HG02588 (cell line): Measurements from ENCODE around the gene SMPX.
"Not testable (repeated sequence)": the region's sequence is repeated elsewhere in the genome, so short reads cannot be mapped to it uniquely, and the experiment has no call there.

Source experiments
- ATAC-seq: cut with Tn5 transposase; IDR thresholded peaks from one replicate; pipeline ENCODE4 v1.9.1; 2021; ENCODE audit warnings: mild to moderate bottlenecking, moderate library complexity; ENCODE audit not compliant: unreplicated experiment

SMPX gene

DNA sequence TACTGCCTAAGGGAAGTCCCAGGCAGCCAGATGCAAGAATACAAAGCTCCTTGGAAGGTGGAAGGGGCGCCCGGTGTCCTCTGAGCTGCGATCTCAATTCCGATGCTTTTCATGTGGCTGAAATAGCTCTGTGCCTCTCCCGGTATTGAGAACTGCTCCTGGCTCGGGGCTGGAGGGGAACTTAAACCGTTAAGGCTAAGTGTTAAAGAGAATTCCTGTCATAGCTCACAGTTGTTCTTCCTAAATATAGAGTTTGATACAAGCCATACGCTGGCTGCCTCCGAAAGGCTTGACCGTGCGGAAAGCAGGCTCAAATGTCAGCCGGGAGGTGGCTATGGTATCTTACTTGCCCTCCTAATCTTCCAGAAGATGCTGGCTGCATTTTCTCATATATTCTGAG is at the start of gene SMPX:
Gene SMPX (minus strand): TSS at position 157 of the 400 bp plus-strand sequence. CDS start 3,826 bp downstream, outside the sequence.
- ATAC-seq: no peak

DNA sequence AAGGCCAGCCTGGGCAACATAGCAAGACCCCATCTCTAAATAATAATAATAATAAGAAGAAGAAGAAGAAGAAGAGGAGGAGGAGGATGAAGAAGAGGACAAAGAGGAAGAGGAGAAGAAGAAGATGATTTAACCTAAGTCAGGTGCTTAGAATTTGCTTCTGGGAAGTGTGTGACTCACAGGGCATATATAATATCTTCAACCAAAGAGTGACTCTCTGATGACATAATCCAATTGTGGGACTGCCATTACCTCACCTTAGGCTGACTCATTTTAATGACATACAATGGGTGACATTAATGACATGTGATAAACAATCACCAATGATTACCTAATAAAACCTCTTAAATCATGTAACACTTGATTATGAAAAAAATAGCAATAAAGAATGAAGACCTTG is 48.8 kb upstream of the SMPX start:
- no peak for ATAC-seq

GRCh38 chrX:21802839-21803238 is 44.9 kb upstream of the SMPX start:
- no peak for ATAC-seq

- no peak for ATAC-seq
Observed at GRCh38 chrX:21802054-21802670, 44.2 kb upstream of the SMPX start.

GRCh38 chrX:21800344-21800770 is 42.4 kb upstream of the SMPX start:
- peak; percentile 52 for ATAC-seq

DNA sequence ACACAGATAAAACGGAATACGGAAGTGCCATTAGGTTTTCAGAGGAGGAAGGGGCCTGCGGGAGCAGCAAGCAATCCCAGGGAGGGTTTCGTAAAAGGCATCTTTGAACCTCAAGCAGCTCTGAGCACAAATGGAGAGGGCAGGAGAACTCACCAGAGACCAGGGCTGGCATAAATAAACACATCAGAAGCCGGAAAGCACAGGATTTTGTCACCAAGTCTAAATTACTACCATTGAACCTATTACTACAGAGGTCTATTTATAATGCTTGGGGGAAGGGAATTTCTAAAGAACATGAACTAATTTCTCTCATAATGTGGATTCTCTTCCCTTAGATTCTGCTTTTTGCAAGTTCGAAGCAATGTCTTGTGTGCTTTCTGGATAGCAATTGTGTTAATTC is 41.9 kb upstream of the SMPX start:
- no peak for ATAC-seq

- ATAC-seq: peak; percentile 77
Observed at GRCh38 chrX:21798677-21799219, 40.8 kb upstream of the SMPX start.

GRCh38 chrX:21781976-21782375 is 24.1 kb upstream of the SMPX start:
- no peak for ATAC-seq

- ATAC-seq: no peak
Observed at GRCh38 chrX:21781525-21781924, 23.6 kb upstream of the SMPX start.

DNA sequence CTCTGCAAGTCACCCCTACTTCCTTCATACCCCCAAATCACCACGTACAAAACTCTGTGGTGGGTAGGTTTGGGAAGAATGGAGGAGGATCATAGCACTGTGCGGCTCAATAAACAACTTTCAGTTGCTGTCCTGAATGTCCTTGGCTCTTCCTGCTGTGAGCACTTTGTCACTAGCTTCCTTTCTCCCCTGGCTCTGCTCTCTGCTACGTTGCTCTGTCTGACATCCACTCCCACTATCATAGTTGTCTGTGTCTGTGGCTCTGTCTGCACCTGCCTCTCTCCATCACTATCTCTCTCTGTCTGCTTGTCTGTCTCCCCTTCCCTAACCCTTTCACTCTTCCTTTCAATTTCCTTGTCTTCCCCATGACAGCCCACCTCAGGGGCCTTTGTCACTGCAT is 21.2 kb upstream of the SMPX start:
- ATAC-seq: no peak

- no peak for ATAC-seq
Observed at GRCh38 chrX:21778236-21778635, 20.3 kb upstream of the SMPX start.

- ATAC-seq: not testable (repeated sequence)
Observed at GRCh38 chrX:21775128-21775527, 17.2 kb upstream of the SMPX start.

DNA sequence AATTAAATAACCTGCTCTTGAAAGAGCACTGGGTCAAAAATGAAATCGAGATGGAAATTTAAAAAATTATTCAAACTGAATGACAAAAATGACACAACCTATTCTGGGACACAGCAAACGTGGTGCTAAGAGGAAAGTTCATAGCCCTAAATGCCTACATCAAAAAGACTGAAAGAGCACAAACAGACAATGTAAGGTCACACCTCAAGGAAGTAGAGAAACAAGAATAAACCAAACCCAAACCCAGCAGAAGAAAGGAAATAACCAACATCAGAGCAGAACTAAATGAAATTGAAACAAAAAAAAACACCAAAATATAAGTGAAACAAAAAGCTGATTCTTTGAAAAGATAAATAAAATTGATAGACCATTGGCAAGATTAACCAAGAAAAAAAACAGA is 15.1 kb upstream of the SMPX start:
- ATAC-seq: not testable (repeated sequence)

DNA sequence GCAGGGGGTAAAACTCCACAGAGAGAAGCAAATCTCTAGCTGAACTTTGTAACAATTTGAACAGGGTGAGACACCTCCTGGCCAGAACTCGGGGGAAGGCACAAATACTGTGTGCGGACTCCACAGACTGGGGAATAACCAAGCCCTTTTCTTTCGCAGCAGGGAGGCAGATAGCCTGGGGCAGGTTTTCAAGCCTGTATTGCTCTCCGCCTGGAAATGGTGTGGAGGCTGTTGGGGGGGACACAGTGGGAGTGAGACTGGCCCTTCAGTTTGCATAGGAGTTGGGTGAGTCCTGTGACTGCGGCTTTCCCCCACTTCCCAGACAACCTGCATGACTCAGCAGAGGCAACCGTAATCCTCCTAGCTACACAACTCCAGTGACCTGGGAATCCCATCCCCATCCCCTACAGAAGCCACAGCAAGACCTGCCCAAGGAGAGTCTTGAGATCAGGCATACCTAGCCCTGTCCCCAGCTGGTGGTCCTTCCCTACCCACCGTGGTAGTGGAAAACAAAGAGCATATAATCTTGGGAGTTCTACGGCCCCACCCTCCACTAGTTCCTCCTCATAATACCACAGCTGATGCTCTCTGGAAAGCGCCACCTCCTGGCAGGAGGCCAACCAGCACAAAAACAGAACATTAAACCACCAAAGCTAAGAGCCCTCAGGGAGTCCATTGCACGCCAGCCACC is 12.9 kb upstream of the SMPX start:
- no peak for ATAC-seq

GRCh38 chrX:21766101-21766500 is 8.2 kb upstream of the SMPX start:
- no peak for ATAC-seq

- ATAC-seq: no peak
Observed at GRCh38 chrX:21764008-21764407, 6.1 kb upstream of the SMPX start.

- ATAC-seq: no peak
Observed at GRCh38 chrX:21758488-21758887, 572 bp upstream of the SMPX start.

DNA sequence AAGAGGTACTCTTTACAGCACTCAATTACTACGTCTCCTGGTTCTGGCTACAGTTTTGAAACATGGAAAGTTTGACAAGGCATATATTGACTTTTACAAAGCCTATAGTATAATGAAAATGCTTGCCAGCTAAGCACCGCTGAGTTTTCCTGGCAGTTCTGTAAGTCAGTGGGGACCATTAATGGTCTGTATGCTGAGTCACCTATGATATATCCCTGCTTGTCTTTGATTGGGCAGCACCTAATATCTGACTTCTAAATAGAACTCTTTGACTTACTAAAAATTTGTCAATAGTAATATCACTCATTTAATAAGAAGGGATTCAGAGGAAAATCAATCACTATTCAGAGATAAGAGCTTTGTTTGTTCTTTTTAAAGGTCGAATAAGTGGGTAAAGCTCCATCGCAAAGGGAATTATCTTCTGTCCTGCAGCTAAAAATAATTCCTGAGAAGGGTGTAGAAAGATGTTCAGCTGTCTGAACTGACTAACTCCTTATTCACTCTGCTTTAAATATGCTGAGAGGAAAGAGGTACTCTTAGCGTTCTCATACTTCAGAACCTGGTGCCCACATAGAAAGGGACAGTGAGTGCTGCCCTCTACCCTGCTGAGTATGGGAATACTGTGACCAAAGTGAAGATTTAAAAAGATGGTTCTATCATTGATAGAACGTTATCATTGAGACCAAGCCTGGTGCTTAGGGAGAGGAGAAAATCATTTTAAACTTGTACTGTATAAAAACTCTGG is 959 bp downstream of the SMPX start:
- ATAC-seq: no peak

DNA sequence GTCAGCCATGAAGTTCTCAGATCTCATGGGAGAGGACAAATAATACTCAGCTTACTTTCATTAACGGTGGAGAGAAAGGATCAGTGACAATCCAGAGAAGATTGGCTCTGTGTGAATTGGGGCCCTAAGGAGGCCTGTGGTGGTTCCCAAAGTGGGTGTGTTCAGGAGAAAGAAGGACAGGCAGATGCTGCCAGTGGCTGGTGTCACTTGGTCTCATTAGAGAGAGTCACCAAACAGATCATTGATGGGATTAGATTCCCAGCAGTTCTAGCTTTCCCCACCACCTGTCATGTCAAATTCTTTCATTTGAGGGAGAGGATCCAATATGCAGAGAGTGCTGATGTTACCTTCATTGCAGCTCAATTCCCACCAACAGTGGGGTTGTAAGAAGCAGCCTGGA is 8.0 kb downstream of the SMPX start:
- no peak for ATAC-seq

DNA sequence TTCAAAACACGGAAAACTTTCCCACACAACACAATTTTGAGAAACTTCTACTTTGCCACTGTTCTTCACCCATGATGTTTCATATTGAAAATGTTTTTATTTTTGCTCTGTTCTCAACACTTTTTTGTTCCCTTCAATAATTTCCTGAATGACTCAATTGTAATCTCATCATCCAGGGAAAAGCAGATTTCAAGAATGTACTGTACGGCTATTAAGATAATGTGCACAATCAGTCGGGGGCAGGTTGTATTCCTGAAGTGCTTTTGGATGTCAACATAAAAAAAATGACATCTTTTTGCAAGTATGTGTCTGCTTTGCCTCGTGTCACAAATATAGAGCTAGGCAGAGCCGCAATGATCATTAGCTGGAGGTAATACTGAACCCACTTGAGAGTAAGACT is 9.7 kb downstream of the SMPX start:
- no peak for ATAC-seq

GRCh38 chrX:21747558-21747957 is 10.4 kb downstream of the SMPX start:
- no peak for ATAC-seq

- no peak for ATAC-seq
Observed at GRCh38 chrX:21745756-21746155, 12.2 kb downstream of the SMPX start.
